ENCODE measurements around the gene CERS4. TPM values are rescaled to one million over a fixed set of nuclear protein-coding genes. Genes with fewer than 3 reads are reported as not detected.

The CERS4 gene
- total and polyA plus RNA-seq, 8 donors, result 41.6 to 118 (median 67.7) TPM

DNA sequence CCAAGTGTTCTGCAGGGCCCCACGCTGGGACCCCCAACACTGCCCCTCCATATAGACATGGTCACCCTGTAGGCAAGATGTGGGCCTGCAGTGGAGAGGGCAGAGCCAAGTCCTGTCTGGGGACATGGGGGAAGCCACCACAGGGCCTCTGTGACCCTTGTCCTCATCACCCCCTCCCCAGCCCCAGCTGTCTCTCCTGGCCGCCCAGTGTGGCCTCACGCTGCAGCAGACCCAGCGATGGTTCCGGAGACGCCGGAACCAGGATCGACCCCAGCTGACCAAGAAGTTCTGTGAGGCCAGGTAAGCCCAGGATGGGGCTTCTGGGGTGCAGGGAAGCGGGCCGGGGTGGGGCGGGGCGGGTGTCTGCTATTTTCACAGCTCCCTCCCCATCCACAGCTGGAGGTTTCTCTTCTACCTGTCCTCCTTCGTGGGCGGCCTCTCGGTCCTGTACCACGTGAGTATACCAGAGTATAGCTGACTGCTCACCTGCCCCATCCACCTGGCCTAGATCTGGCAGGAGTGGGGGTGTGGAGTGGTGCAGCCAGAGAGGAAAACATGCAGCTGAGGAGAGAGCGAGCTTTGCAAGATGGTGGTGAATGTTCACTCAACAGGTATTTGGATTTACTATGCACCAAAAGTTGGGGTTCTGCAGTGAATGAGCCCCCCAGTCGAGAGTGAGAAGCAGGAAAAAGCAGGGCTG is 46.4 kb downstream of the CERS4 start:
- Histone ChIP-seq H3K4me1 (peaks cover 0 to 5% (median 3%) of the 10 kb centered on the region in 3 donors), H3K4me3 (no peak overlapping the region), H3K9me3 (no peaks in the 10 kb centered on the region), H3K27ac (no peak overlapping the region), H3K36me3 (peaks cover 0 to 34% (median 15%) of the 10 kb centered on the region in 3 donors), H3K27me3 (no peaks in the 10 kb centered on the region)
- WGBS, 2 donors, result 86 to 92% methylated on average over 18 of the region's 18 CpGs
- ATAC-seq (no peak), FAIRE-seq (no peak), DNase-seq (peak in 1 of 6 donors; percentile 61)
- intact Hi-C loops (cut with DNase I), result loop anchor here in 2 of 3 donors (5.0 to 10.0 kb wide), 2 partner anchors 47 to 101 kb away; no protein-coding TSS in a partner anchor
- TF ChIP-seq, protein P1, sequence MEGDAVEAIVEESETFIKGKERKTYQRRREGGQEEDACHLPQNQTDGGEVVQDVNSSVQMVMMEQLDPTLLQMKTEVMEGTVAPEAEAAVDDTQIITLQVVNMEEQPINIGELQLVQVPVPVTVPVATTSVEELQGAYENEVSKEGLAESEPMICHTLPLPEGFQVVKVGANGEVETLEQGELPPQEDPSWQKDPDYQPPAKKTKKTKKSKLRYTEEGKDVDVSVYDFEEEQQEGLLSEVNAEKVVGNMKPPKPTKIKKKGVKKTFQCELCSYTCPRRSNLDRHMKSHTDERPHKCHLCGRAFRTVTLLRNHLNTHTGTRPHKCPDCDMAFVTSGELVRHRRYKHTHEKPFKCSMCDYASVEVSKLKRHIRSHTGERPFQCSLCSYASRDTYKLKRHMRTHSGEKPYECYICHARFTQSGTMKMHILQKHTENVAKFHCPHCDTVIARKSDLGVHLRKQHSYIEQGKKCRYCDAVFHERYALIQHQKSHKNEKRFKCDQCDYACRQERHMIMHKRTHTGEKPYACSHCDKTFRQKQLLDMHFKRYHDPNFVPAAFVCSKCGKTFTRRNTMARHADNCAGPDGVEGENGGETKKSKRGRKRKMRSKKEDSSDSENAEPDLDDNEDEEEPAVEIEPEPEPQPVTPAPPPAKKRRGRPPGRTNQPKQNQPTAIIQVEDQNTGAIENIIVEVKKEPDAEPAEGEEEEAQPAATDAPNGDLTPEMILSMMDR (IDR thresholded peaks at IDR 0.05), result no peak

DNA sequence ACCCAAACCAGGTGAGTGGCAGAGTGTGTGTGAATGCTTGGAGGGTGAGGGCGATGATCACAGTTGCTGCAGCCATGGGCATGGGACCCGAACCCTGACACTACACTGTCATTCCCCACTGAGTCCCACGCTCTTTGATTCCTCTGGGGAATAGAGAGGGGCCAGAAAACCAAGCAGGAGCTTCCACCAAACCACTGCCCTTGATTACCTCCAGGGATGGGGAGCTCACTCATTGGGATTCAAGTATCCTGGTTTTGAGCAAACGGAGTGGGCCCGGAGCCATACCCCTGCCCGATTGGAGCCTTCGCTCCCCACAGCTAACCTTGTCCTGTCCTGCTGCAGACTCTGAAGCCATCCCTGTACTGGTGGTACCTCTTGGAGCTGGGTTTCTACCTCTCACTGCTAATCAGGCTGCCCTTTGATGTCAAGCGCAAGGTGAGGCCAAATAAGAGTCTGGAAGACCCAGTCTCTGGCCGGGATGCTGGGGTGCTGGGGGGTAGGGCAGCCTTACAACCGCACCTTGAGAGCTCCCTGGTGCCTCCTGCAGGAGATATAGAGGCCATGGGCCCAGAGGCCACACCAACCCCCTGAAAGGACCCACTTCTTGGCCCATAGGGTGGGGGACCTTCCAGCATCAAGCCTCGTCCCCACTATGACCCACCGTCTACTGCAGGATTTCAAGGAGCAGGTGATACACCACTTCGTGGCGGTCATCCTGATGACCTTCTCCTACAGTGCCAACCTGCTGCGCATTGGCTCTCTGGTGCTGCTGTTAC is 47.3 kb downstream of the CERS4 start:
- intact Hi-C loops (cut with DNase I), result loop anchor here in 2 of 3 donors (5.0 to 10.0 kb wide), 2 partner anchors 46 to 102 kb away; no protein-coding TSS in a partner anchor
- DNase-seq (peak in 1 of 6 donors; percentile 27), ATAC-seq (no peak), FAIRE-seq (no peak)
- Histone ChIP-seq H3K27me3 (no peaks in the 10 kb centered on the region), H3K36me3 (peaks cover 0 to 34% (median 15%) of the 10 kb centered on the region in 3 donors), H3K4me1 (no peaks in the 10 kb centered on the region), H3K9me3 (no peaks in the 10 kb centered on the region), H3K4me3 (no peak overlapping the region), H3K27ac (no peak overlapping the region)
- 93 to 98% methylated on average over 15 of the region's 15 CpGs for WGBS, 2 donors
- TF ChIP-seq, protein P1 (IDR thresholded peaks at IDR 0.05), result no peak

DNA sequence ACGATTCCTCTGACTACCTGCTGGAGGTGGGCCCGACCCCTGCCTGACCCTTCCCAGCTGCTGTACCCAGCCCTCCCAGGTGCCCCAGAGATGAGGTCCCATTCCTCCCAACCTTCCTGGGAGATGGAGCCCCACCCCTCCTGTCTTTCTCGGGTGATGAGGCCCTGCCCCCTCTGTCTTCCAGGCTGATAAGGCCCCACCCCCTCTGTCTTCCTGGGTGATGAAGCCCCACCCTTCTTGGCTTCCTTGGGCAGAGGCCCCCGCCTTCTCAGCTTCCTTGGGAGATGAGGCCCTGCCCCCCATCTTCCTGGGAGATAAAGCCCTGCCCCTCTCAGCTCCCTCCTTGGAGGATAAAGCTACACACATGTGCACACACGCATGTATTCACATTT is 47.9 kb downstream of the CERS4 start:
- ATAC-seq, result no peak
- intact Hi-C loops (cut with DNase I), result loop anchor here in 2 of 3 donors (5.0 to 10.0 kb wide), 2 partner anchors 45 to 102 kb away; no protein-coding TSS in a partner anchor
- Histone ChIP-seq H3K4me3 (no peak overlapping the region), H3K27ac (no peak overlapping the region), H3K4me1 (no peaks in the 10 kb centered on the region), H3K9me3 (no peaks in the 10 kb centered on the region), H3K36me3 (peaks cover 0 to 40% (median 15%) of the 10 kb centered on the region in 3 donors), H3K27me3 (no peaks in the 10 kb centered on the region)
- no peak for DNase-seq
- FAIRE-seq, result no peak
- TF ChIP-seq, protein P1 (IDR thresholded peaks at IDR 0.05), result no peak
- WGBS, 2 donors, result 76 to 78% methylated on average over 5 of the region's 5 CpGs

DNA sequence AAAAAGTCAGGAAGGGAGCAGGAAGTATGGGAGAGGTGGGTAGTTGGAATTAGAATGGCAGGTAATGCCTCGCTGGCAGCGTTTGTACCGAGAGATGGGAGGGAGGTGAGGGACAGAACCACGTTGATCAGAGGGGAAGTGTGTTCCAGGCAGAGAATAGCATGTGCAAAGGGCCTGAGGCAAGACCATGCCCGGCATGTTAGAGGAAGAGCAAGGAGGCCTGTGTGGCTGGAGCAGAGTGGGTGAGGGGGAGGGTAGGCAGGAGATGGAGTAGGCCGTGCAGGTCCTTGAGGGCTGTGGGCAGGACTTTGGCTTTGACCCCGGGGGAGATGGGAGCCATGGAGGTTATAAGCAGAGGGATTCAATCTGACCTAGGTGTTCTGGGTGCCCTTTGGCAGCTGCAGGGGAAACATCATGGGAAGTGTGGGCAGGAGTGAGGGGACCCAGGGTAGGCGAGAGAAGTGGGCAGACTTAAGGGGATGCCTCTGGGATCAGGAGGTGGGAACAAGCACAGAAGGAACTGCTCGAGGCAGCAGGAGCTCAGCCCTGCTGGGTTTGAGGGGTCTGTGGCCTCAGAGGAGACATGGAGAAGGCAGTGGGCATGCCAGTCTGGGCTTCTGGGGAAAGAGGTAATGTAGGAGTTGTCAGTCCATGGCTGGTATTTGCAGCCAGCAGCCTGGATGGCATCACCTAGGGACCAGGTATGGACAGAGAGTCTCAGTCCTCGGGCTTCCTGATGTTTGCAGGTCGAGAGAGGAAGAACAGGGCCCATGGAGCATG is 50.2 kb downstream of the CERS4 start:
- peak in 5 of 6 donors; percentile 1 to 38 (median 11) for DNase-seq
- H3K27ac ChIP-seq, result no peak overlapping the region
- H3K4me1 ChIP-seq, result no peaks in the 10 kb centered on the region
- intact Hi-C loops (cut with DNase I), result loop anchor here in 2 of 3 donors (5.0 to 10.0 kb wide), 2 partner anchors 43 to 105 kb away; no protein-coding TSS in a partner anchor
- ATAC-seq, result no peak
- H3K4me3 ChIP-seq, result no peak overlapping the region
- FAIRE-seq, result no peak
- no peaks in the 10 kb centered on the region for H3K27me3 ChIP-seq
- 88 to 91% methylated on average over 11 of the region's 11 CpGs for WGBS, 2 donors
- no peaks in the 10 kb centered on the region for H3K9me3 ChIP-seq
- TF ChIP-seq, protein P1 (IDR thresholded peaks at IDR 0.05), result no peak
- H3K36me3 ChIP-seq, result peaks cover 0 to 42% (median 15%) of the 10 kb centered on the region in 3 donors
